LNCAP (cell line): ENCODE measurements around the gene IGF2BP1.

ENCODE experiments used
- TF ChIP-seq, protein P1 (sequence below): fragments of 450-650 bp; IDR thresholded peaks from 2 replicates; pipeline ENCODE4 v1.5.1; 2017; ENCODE audit warnings: mild to moderate bottlenecking

IGF2BP1 gene

GRCh38 chr17:49018116-49018612 lies 21.0 kb downstream of the IGF2BP1 start:
- TF ChIP-seq, protein P1, sequence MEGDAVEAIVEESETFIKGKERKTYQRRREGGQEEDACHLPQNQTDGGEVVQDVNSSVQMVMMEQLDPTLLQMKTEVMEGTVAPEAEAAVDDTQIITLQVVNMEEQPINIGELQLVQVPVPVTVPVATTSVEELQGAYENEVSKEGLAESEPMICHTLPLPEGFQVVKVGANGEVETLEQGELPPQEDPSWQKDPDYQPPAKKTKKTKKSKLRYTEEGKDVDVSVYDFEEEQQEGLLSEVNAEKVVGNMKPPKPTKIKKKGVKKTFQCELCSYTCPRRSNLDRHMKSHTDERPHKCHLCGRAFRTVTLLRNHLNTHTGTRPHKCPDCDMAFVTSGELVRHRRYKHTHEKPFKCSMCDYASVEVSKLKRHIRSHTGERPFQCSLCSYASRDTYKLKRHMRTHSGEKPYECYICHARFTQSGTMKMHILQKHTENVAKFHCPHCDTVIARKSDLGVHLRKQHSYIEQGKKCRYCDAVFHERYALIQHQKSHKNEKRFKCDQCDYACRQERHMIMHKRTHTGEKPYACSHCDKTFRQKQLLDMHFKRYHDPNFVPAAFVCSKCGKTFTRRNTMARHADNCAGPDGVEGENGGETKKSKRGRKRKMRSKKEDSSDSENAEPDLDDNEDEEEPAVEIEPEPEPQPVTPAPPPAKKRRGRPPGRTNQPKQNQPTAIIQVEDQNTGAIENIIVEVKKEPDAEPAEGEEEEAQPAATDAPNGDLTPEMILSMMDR = no peak

DNA sequence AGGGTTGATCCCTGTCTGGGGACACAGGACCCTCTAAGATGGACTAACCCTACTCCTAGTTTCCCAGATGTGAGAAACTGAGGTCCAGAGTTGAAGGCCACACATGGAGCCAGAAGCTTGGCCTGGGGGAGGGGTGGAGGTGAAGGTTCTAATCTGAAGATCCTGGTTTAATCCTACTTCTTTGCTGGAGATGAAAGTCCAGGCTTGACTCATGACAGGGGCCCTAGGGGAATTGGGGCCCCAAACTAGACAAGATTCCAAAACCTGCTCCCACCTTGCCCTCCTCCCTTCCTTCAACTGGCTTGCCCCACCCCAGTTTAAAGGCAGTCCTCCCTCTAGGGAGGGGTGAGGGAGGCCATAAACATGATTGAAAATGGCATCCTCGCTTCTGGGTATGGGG lies 21.6 kb downstream of the IGF2BP1 start:
- TF ChIP-seq, protein P1 = no peak

- TF ChIP-seq, protein P1 = no peak
Observed at GRCh38 chr17:49020609-49021008, 23.4 kb downstream of the IGF2BP1 start.

- TF ChIP-seq, protein P1 = no peak
Observed at GRCh38 chr17:49021095-49021767, 24.0 kb downstream of the IGF2BP1 start.

DNA sequence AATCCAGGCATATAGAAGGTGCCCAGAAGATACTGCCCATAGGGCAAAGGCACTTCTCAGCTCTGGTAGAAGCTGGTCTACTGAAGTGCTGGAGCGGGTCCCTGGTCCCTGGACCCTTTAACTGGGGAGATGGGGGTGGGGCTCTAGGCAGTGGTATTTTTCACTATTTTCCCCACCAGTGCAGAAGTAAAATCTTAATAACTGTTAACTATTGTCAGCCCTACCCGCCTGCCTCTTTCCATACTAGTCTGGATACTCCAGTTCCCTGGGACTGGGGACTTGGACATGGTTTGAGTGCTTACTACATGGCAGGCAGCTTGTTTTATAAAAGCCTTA lies 24.6 kb downstream of the IGF2BP1 start:
- TF ChIP-seq, protein P1 = no peak

DNA sequence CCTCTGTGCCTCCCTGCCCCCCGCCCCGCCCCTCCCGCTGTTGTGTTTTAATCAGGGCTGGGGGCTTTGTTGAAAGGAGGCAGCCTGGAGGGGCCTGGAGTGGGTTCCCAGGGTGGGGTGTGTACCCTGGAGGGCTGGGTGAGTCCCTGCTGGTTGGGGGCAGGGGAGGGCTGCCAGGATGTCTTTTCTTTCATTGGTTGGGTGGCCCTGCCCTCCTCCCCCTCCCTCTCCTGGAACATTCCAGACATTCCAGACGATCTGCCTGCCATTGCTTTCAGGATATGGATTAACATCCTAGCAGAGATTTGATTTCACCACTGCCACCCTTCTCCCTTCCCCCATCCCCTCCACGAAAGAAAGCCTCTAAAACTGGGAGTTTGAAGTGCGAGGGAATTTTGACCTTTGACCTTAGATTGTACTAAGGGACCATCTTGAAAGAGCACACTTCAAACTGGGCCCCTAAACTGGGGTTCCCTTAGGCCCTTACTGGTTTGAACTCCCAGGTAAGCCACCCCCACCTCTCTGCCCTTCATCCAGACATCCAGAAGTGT lies 25.3 kb downstream of the IGF2BP1 start:
- TF ChIP-seq, protein P1 = no peak

GRCh38 chr17:49024523-49024922 lies 27.3 kb downstream of the IGF2BP1 start:
- TF ChIP-seq, protein P1 = no peak
